ENCODE data around the gene STIP1. TPM values are rescaled to one million over a fixed set of nuclear protein-coding genes. Genes with fewer than 3 reads are reported as not detected.

The STIP1 gene
- total and polyA plus RNA-seq, 2 donors (not counting 1 experiment from before 2014, with no cell fraction given) = 49.8 to 78.7 TPM

DNA sequence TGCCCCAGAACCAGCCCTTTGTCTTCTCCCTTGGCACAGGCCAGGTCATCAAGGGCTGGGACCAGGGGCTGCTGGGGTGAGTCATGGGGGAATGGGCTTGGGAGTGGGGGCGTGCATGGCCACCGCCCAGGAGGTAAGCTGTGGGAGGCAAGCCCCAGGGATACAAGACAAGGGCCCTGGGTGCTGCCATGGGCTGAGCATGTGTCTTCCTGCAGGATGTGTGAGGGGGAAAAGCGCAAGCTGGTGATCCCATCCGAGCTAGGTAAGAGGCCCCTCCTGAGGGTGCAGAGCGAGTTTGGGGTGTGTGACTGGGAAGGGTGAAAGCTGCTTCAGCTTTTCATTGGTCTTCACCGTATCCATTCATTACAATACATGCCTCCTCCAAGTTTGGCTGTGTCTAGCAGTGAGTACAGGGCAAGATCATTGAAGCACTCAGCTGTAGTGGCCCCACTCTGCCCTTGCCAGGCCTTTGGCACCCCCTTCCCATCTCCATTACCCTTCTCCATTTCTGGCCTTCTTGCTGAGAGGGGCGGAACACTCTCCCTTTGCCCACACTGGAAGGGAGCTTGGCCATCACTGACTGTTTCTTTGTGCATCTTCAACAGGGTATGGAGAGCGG lies 57.4 kb downstream of the STIP1 start:
- POLR2A ChIA-PET = interaction anchor here (0.6 to 3.4 kb wide), 5 partner anchors 10 to 38 kb away, joined by 3 to 22 read pairs (median 4); partner anchors contain the start of genes NUDT22 and TRPT1
- peaks cover 9% of the 10 kb centered on the region for H3K79me2 ChIP-seq (ENCODE audit: control insufficient read depth, insufficient read depth, low read length)

More for the DNA sequence above, 57.4 kb downstream of the STIP1 start:
- intact Hi-C loops (cut with micrococcal nuclease) = no loop called here
- H3K4me3 ChIP-seq (ENCODE audit: control extremely low read depth in 1 of 5, extremely low read depth in 1 of 5, insufficient read depth in 1 of 5, low read depth in 2 of 5, low read length in 4 of 5) = no peak overlapping the region
- peak overlapping the region; percentile 66 for H3K4me3 Mint-ChIP-seq
- H3K36me3 ChIP-seq (replicated peaks in 1 of 2; ENCODE audit: control extremely low read depth in 1 of 2, control insufficient read depth in 1 of 2, extremely low read depth in 1 of 2, insufficient read depth in 2 of 2, low read length in 1 of 2) = peaks cover 0 to 18% of the 10 kb centered on the region in 2 experiments
- no peaks in the 10 kb centered on the region for H3K27me3 ChIP-seq (replicated peaks in 1 of 4; ENCODE audit: control extremely low read depth in 1 of 4, control insufficient read depth in 3 of 4, insufficient read depth in 4 of 4, low read length in 3 of 4)
- no peaks in the 10 kb centered on the region for H3K9me3 ChIP-seq (ENCODE audit: control extremely low read depth in 1 of 3, control insufficient read depth in 2 of 3, insufficient read depth in 1 of 3, low read length in 2 of 3)
- DNase-seq (no peak), ATAC-seq (ENCODE audit: low read depth) (no peak)
- H4K20me1 ChIP-seq (ENCODE audit: control insufficient read depth, insufficient read depth, low read length, poor library complexity, severe bottlenecking) = peaks cover 7% of the 10 kb centered on the region
- H3K9ac ChIP-seq (ENCODE audit: low read length) = no peak overlapping the region
- H3K4me1 ChIP-seq (ENCODE audit: control insufficient read depth in 2 of 2, insufficient read depth in 2 of 2, low read length in 2 of 2) = peaks cover 28 to 65% of the 10 kb centered on the region in 2 donors
- peak overlapping the region; percentile 65 for H3K27ac Mint-ChIP-seq
- H3K4me1 Mint-ChIP-seq = peaks cover 54% of the 10 kb centered on the region
- CTCF ChIA-PET = interaction anchor here (0.9 to 10.4 kb wide), 8 partner anchors 10 to 112 kb away, joined by 3 to 141 read pairs (median 5); partner anchors contain the start of genes FERMT3, NUDT22 and TRPT1
- H2AFZ ChIP-seq (ENCODE audit: insufficient read depth, low read depth, low read length, poor library complexity, severe bottlenecking) = no peak overlapping the region
- no peaks in the 10 kb centered on the region for H3K9me3 Mint-ChIP-seq (ENCODE audit: insufficient read depth)
- no peaks in the 10 kb centered on the region for H3K27me3 Mint-ChIP-seq
- 86% methylated on average over 3 of the region's 8 CpGs for WGBS (ENCODE audit: insufficient coverage)
- H3K4me2 ChIP-seq (replicated peaks; ENCODE audit: low read depth, low read length, poor library complexity, severe bottlenecking) = no peak overlapping the region
- no peak for TF ChIP-seq EZH2 (IDR thresholded peaks at IDR 0.05; ENCODE audit: borderline replicate concordance, insufficient read depth, low read depth, low read length, poor library complexity, severe bottlenecking)
- TF ChIP-seq CTCF (IDR thresholded peaks at IDR 0.05) = no peak
- H3K27ac ChIP-seq (ENCODE audit: low read length in 2 of 2) = no peak overlapping the region
